Neural cell (in vitro differentiated cells): ENCODE results near the gene NOP14. TPM values are rescaled to one million over a fixed set of nuclear protein-coding genes. Genes with fewer than 3 reads are reported as not detected.

Experiments
- H2AFZ ChIP-seq: fragments of 200-600, 300-800 bp; sonication (generic), shearing (Covaris generic); 2 replicates; pipeline ENCODE4 v1.6.0; 2014; ENCODE audit warnings: low read depth, mild to moderate bottlenecking, antibody characterized with exemption, low read length, moderate library complexity
- H3F3A ChIP-seq: fragments of 200-600 bp; shearing (Covaris generic); 2 replicates; pipeline ENCODE4 v1.6.1; 2016; ENCODE audit warnings: mild to moderate bottlenecking, moderate library complexity, mixed read lengths, antibody characterized with exemption, low read length; ENCODE audit not compliant: insufficient read depth, poor library complexity, severe bottlenecking
- H3K27ac ChIP-seq: fragments of 200-600, 300-800 bp; sonication (generic), shearing (Covaris generic); 2 replicates; pipeline ENCODE4 v1.5.1; 2014; ENCODE audit warnings: mild to moderate bottlenecking, low read length, moderate library complexity
- H3K27me3 ChIP-seq: fragments of 300-800, 200-600 bp; sonication (generic), shearing (Covaris generic); 2 replicates; pipeline ENCODE4 v1.6.0; 2014; ENCODE audit warnings: mild to moderate bottlenecking, low read depth, low read length, moderate library complexity; ENCODE audit not compliant: insufficient read depth
- H3K36me3 ChIP-seq: fragments of 300-800, 200-600 bp; sonication (generic), shearing (Covaris generic); 2 replicates; pipeline ENCODE4 v1.5.1; 2014; ENCODE audit warnings: mild to moderate bottlenecking, antibody characterized with exemption, low read length, moderate library complexity; ENCODE audit not compliant: insufficient read depth
- H3K4me2 ChIP-seq: fragments of 300-800, 200-600 bp; sonication (generic), shearing (Covaris generic); 2 replicates; pipeline ENCODE4 v1.6.0; 2014; ENCODE audit warnings: mild to moderate bottlenecking, low read length
- H3K4me3 ChIP-seq: fragments of 300-800, 200-600 bp; sonication (generic), shearing (Covaris generic); 2 replicates; pipeline ENCODE4 v1.5.1; 2014; ENCODE audit warnings: mild to moderate bottlenecking, low read length, moderate library complexity
- H3K79me2 ChIP-seq: fragments of 200-600 bp; shearing (Covaris generic); replicated peaks from 2 replicates; pipeline ENCODE4 v1.6.0; 2014; ENCODE audit warnings: mild to moderate bottlenecking, low read length, moderate library complexity; ENCODE audit not compliant: insufficient read depth
- H3K9ac ChIP-seq: fragments of 300-800, 200-600 bp; sonication (generic), shearing (Covaris generic); 2 replicates; pipeline ENCODE4 v1.6.1; 2016; ENCODE audit warnings: mild to moderate bottlenecking, low read length, mixed read lengths
- H3K9me2 ChIP-seq: fragments of 200-600 bp; shearing (Covaris generic); 2 replicates; pipeline ENCODE4 v1.6.1; 2016; ENCODE audit warnings: mild to moderate bottlenecking, low read length, mixed read lengths; ENCODE audit not compliant: insufficient read depth
- H3K9me3 ChIP-seq: fragments of 200-600, 300-800 bp; sonication (generic), shearing (Covaris generic); 2 replicates; pipeline ENCODE4 v1.6.1; 2016; ENCODE audit warnings: mild to moderate bottlenecking, mixed run types, low read length, moderate library complexity, mixed read lengths
- H4K20me1 ChIP-seq: fragments of 200-600 bp; shearing (Covaris generic); 2 replicates; pipeline ENCODE4 v1.6.1; 2016; ENCODE audit warnings: mild to moderate bottlenecking, mixed run types; ENCODE audit not compliant: insufficient read depth
- CTCF ChIP-seq: fragments of 450-650 bp; IDR thresholded peaks from 2 replicates; pipeline ENCODE4 v1.5.1; 2014; ENCODE audit warnings: antibody characterized with exemption, mild to moderate bottlenecking, moderate library complexity; ENCODE audit not compliant: poor library complexity, severe bottlenecking
- EP300 ChIP-seq: fragments of 450-650 bp; conservative IDR thresholded peaks from 2 replicates; pipeline ENCODE4 v1.6.1; 2014; ENCODE audit warnings: antibody characterized with exemption, mild to moderate bottlenecking, moderate library complexity; ENCODE audit not compliant: poor library complexity, severe bottlenecking
- EZH2 ChIP-seq: fragments of 200-600, 300-800 bp; shearing (Covaris generic), sonication (generic); IDR thresholded peaks from 2 replicates; pipeline ENCODE4 v1.6.1; 2014; ENCODE audit warnings: antibody characterized with exemption, low read length, borderline replicate concordance, mild to moderate bottlenecking; ENCODE audit not compliant: insufficient read depth, poor library complexity, severe bottlenecking
- MXI1 ChIP-seq: fragments of 450-650 bp; conservative IDR thresholded peaks from 2 replicates; pipeline ENCODE4 v1.6.1; 2014; ENCODE audit warnings: antibody characterized with exemption, mild to moderate bottlenecking; ENCODE audit not compliant: poor library complexity, severe bottlenecking
- POLR2AphosphoS5 ChIP-seq: IDR thresholded peaks from 2 replicates; pipeline ENCODE4 v1.6.1; 2012
- RAD21 ChIP-seq: fragments of 450-650 bp; conservative IDR thresholded peaks from 2 replicates; pipeline ENCODE4 v1.6.1; 2014; ENCODE audit warnings: antibody characterized with exemption, mild to moderate bottlenecking, moderate library complexity
- REST ChIP-seq: IDR thresholded peaks from 2 replicates; pipeline ENCODE4 v1.6.1; 2012; ENCODE audit warnings: borderline replicate concordance
- SMC3 ChIP-seq: fragments of 450-650 bp; conservative IDR thresholded peaks from 2 replicates; pipeline ENCODE4 v1.6.1; 2014; ENCODE audit warnings: antibody characterized with exemption, mild to moderate bottlenecking, moderate library complexity; ENCODE audit not compliant: poor library complexity
- TAF1 ChIP-seq: IDR thresholded peaks from 2 replicates; pipeline ENCODE4 v1.6.1; 2012; ENCODE audit warnings: low read depth
- polyA plus RNA-seq: library from polyadenylated mRNA; depleted of rRNA; stranded (reverse); fragments of >200 nt; gene quantifications from 2 replicates; pipeline ENCODE4 v1.2.3, GENCODE V29; 2014

Gene NOP14
- polyA plus RNA-seq, 1 donor from 2014 or later = 6.3 TPM

- Histone ChIP-seq H3K36me3 (no peaks in the 10 kb centered on the region), H3K4me3 (no peak overlapping the region), H2AFZ (no peak overlapping the region), H3K4me2 (no peak overlapping the region), H3K27me3 (no peaks in the 10 kb centered on the region), H3K27ac (no peak overlapping the region), H3K9ac (no peak overlapping the region), H3K9me2 (no peaks in the 10 kb centered on the region), H3F3A (no peaks in the 10 kb centered on the region), H4K20me1 (no peaks in the 10 kb centered on the region), H3K79me2 (no peaks in the 10 kb centered on the region), H3K9me3 (no peaks in the 10 kb centered on the region)
- TF ChIP-seq CTCF (no peak), REST (no peak), EZH2 (no peak), POLR2AphosphoS5 (no peak), EP300 (no peak), TAF1 (no peak)
Measured at GRCh38 chr4:2925931-2926860, 37.0 kb downstream of the NOP14 start.

- Histone ChIP-seq H4K20me1 (no peaks in the 10 kb centered on the region), H3F3A (no peaks in the 10 kb centered on the region), H2AFZ (no peak overlapping the region)
Measured at GRCh38 chr4:2925496-2925895, 37.7 kb downstream of the NOP14 start.

More at GRCh38 chr4:2925496-2925895, 37.7 kb downstream of the NOP14 start:
- TF ChIP-seq REST (no peak), RAD21 (no peak), CTCF (no peak), POLR2AphosphoS5 (no peak), SMC3 (no peak), EP300 (no peak), EZH2 (no peak), MXI1 (no peak), TAF1 (no peak)
- Histone ChIP-seq H3K79me2 (no peaks in the 10 kb centered on the region), H3K9ac (no peak overlapping the region), H3K4me3 (no peak overlapping the region), H3K27ac (no peak overlapping the region), H3K27me3 (no peaks in the 10 kb centered on the region), H3K9me2 (no peaks in the 10 kb centered on the region), H3K9me3 (no peaks in the 10 kb centered on the region), H3K4me2 (no peak overlapping the region), H3K36me3 (no peaks in the 10 kb centered on the region)
